Measurements from ENCODE around the gene MCM3AP.

The MCM3AP gene

DNA sequence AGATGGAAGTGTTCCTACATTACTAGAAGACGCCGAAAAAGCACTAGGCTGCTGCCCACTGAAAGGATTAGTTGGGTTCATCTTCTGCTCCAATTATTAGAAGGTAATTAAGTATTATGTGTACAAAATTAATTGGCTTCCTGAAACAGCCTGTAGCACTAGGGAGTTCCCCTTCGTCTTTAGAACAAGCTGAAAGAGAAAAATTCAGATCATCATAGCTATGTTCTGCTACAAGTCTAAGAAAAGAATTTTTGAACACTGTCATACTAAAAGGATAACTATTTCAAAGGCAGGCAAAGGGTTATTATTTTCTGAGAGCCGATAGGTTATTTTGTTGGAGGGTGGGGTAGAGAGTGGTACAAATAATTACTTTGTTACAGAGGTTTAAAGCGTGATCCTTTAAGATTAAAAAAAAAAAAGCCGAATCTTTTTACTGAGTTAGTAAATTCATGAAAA lies at the start of gene MCM3AP:
TSS of gene MCM3AP (minus strand) at position 406 of the 456 bp plus-strand sequence. CDS start at position 81, 325 bp downstream.
- no peak for DNase-seq

DNA sequence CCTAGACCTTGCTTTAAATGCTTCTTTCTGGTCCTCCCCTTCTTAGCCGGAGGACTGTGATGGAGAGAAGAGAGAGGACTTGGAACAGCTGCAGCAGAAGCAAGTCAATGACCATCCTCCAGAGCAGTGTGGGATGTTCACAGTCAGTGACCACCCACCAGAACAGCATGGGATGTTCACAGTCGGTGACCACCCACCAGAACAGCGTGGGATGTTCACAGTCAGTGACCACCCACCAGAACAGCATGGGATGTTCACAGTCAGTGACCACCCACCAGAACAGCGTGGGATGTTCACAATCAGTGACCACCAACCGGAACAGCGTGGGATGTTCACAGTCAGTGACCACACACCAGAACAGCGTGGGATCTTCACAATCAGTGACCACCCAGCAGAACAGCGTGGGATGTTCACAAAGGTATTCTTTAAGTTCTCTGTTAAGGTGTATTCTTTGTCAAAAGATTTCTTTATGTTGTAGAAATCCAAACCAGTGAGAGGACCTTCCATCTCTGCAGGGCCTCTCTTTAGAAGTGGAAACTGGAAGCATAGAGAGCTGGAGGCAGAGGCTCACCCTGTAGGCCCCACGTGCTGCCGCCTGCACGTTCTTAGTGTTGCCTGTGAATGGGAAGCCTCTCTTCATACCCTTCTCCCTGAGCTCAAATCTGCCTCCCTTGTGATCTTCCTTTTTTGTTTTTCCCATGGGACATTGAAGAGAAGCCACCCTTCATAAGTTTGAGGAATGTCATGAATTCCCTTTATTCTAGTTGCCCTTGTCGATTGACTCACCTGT lies 49.1 kb upstream of the MCM3AP start:
- DNase-seq, result peak in 1 of 51 donors; percentile 41

DNA sequence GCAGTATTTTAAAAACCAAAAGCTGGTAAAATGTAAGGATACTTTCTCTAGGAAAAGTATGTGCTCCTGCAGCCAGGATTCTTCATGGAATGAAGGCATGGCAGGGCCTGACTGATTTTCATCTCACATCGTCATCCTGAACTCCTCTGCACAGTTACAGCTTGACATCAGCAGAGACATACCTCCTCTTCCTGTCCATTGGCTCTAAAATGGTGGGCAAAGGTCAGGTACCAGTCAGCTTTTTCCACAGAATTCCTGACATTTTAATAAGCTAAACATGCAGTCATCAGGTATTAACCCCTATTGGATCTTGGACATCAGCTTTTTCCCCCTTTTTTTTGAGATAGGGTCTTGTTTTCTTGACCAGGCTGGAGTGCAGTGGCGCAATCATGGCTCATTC lies 44.4 kb upstream of the MCM3AP start:
- DNase-seq, result no peak

DNA sequence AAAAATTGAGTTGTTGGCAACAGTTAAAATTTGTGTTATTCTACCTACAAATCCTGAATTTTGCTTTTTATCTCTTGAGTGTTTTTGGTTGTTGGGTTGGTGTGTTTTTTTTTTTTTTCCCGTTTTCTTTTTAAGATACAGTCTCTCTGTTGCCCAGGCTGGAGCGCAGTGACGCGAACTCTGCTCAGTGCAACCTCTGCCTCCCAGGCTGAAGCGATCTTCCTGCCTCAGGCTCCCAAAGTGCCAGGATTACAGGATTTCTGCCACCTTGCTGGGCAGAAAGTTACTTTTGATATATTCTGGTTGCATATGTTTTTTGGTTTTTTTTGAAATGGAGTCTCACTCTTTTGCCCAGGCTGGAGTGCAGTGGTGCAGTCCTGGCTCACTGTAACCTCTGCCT lies 42.7 kb upstream of the MCM3AP start:
- DNase-seq, result no peak

DNA sequence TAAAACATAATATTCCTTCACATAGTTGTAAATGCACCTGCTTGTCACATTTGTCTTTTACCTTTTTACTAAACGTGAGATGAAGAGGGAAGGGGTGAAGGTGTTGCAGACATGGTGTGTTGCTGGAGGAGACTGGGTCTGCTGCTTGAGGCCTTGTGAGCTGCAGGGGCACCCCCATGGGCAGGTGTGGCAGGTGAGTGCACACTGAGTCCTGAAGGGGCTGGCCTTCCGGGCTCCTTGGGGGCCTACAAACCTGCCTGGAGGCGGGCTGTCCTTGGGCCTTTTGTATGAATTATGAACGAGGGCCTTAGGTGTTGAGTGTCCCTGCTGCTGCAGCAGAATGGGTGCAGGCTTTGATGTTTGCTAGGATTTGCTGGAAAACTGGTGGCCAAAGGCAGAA lies 42.3 kb upstream of the MCM3AP start:
- no peak for DNase-seq

DNA sequence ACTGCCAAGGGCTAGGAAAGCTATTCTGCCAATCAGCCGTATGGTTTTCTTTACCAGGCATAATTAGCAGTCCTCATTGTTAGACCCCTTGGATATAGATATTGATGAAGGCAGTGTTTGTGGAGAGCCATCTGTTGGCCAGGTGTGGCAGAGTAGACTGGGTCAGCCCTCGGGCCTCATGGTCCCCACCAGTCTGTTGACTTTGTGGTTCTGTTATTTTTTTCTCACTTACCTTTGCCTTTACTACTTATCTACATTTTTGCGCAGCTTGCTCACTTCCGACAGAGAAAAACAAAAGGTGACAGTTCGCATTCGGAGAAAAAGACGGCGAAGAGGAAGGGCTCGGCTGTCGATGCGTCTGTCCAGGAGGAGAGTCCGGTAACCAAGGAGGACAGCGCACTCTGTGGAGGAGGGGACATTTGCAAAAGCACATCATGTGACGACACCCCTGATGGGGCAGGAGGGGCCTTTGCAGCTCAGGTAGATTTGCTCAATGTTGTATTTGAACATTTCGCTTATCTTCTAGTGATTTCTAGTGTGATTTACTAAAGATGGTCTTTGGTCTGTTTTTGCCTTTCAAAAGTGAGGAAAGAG lies 40.8 kb upstream of the MCM3AP start:
- no peak for DNase-seq

DNA sequence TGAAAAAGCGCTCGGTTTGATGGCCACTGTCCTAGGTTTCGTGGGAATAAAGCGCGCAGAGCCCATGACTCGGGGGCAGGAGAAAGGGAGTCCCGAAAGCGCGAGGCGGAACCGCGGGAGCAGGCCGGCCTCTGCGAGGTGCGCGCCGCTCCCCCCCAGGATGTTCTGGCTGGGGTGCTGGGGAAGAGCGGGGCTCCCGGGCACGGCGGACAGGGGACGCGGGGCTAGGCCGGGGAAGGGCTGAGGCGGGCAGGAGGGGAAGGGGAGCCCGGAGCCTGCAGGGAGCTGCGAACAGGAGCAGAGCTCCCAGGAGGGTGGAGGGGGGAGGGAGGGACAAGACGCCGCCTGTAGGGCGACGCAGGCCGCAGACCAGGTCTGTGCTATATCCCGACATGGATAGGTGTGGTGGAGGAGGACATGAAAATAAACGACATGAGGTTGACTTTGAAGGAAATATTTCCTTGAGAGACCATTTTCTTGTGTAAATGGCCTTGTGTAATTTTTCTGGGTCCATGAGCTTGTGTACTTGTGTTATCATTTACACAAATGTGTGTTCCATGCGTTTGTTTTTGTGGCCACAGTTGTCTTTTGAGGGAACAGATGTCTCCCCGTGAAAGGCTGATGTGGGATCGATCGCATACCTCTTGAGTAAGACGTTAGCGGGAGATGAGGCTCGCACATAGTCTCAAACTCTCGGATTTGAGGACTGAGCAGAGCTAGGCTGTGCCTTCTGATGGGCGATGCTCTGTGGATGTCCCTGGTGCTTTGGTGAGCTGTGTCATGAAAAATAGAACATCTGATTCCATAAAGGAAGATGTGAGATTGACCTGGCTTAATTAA lies 39.9 kb upstream of the MCM3AP start:
- DNase-seq, result peak in 26 of 51 donors; percentile 10 to 57 (median 35)

DNA sequence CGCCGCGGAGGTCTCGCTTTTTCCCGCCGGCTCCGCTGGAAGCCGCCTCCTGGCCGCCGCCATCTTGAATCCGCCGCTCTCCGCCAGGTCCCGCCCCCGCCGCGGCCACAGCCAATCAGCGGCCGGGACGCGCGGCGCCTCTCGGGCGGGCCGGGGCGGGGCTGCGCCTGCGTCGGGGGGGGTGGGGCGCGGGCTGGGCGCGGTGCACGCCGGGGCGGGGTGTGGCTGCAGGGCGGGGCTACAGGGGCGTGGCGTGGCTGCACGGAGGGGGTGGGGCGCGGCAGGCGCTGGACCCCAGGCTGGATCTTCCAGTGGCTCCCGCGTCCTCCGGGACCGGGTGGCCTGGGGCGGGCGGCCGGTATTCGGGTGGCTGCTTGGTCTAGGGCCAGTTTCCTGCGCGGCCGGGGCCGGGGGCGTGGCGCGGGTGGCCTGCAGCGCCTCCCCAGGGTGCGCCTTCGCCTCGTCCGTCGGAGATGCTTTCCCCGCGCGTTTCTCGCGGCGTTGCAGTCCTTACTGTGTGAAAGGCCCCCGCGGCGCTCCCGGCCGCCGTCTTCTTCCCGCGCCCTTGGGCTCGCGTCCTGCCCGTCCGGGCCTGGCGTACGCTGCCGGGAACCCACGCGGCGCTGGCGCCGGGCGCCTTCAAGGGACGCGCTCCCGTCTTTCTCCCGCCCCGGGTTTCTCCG lies 39.1 kb upstream of the MCM3AP start:
- DNase-seq, result peak; percentile 27 to 93 (median 78)

DNA sequence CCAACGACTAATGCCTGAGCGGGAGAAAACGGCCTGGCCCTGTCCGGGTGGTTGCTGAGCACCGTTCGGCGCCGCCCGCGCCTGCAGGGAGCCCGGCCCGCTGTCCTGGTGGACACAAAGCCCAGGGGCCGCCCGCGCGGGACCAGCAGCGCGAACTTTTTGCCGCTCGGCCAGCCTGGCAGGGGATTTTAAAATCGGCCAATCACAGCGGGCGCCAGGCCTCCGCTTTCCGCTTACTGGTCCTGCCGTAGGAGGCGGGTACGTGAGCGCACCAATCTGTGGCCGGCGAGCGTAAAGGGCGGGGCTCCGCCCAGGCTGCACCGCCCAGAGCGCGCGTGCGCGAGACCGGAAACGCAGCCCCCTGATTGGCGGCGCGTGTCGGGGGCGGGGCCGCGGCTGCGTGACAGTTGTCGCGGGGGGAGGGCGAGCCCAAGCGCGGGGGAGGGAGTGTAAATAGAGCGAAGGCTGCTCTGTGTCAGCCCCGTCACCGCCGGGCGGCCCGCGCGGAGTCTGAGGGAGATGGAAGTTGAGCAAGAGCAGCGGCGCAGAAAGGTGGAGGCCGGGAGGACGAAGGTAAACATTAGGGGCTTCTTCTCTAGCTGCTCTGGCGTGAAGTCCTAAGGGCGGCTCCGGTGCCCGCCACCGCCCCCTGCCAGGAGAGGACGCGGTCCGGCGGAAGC lies 38.4 kb upstream of the MCM3AP start, which contains the start of the genes C21orf58 and PCNT:
TSS of gene C21orf58 (minus strand) at position 161 of the 680 bp plus-strand sequence. CDS start 1,132 bp downstream, outside the sequence.
TSS of gene PCNT (plus strand) at position 447 of the 680 bp plus-strand sequence. CDS start at position 520, 73 bp downstream.
- DNase-seq, result peak; percentile 67 to 98 (median 95)

DNA sequence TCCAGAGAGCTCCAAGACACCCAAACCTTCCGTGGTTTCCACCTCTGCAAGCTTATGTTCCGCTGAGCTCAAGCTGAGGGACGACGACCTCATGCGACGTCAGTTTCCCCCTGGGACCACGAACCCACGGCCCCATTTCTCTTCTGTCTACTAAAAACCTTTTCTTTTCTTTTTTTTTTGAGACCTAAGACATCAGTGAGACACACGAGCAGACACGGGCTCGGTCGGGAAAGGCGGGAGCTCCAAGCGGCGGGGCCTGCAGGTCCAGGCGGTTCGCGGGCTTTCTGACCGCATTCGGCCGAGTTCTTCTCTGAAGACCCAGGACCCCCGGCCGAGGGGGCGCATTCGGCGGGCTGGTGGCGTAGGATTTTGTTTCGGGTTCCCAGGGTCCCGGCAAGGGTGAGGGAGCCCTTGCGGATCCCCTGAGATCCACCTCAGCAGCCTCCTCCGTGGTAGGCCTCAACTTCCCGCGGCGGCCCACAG lies 37.9 kb upstream of the MCM3AP start:
- peak in 5 of 51 donors; percentile 28 to 74 (median 56) for DNase-seq

DNA sequence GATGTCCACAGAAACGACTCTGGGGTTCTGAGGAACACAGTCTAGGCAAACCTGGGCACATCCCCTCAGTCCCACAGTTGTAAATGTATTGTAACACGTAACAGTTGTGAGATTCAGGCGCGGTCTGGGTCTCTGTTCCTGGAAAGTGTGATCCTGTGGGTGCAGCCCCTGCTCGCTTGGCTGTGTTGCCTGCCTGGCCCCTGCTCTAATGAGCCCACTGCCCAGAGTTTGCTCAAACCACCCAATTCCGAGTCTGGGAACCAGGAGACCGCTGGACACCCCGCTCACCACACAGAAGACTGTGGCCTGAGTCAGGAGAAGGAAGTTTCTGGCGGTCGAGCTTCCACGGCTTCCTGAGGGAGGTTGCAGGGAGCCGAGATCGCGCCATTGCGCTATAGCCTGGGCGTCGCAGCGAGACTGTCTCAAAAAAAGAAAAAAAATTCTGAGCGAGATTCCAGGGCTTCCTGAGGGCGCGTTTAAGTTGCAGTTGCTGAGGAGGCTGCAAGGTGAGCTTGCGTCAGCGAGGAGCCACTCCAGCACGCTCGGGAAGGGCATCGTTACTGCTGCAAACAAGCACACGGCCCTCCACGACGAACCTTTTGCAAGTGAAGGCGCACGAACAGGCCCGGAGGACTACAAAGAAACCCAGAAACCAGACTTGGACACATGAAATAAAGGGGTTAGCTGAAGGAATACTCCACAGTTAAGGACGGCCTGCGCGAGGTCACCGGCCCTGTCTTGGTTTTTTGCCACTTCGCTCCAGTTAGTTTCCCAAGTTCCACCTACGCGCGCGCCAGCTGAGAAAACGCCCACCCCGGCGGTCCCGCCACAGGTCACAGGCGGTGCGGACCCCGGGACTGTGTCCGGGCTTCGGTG lies 37.2 kb upstream of the MCM3AP start:
- DNase-seq, result no peak

DNA sequence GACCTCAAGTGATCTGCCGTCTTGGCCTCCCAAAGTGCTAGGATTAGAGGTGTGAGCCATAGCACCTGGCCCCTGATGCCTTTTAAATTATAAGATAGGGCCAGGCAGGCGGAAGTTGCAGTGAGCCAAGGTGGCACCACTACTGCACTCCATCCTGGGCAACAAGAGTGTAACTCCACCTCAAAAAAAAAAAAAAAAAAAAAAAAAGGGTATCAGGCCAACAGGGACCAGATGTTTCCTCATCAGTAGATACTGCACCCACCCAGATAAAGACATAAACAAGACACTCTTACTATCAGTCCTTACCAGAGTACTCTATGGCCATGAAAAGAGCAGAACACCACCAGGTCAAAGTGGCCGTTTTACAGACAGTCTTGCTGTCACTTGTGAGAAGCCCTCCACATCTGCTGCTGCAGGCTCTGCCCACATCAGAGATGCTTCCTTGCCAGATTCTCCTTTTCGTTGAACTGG lies 35.0 kb upstream of the MCM3AP start:
- no peak for DNase-seq

DNA sequence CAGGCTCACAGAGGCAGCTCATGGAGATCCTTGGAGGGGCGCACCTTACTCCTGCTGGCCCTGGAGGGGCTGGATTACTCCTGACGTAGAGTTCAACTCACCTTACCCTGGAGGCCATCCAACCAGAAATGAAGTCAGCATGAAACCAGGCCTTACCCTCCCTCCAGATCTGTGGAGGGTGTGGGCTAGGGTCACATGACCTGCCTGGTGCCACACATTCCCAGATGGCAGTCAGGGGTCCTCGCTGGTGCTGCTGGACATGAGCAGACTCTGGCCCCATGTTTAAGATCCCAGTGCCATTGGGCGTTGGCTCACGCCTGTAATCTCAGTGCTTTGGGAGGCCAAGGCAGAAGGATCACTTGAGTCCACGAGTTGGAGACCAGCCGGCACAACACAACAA lies 33.8 kb upstream of the MCM3AP start:
- no peak for DNase-seq

DNA sequence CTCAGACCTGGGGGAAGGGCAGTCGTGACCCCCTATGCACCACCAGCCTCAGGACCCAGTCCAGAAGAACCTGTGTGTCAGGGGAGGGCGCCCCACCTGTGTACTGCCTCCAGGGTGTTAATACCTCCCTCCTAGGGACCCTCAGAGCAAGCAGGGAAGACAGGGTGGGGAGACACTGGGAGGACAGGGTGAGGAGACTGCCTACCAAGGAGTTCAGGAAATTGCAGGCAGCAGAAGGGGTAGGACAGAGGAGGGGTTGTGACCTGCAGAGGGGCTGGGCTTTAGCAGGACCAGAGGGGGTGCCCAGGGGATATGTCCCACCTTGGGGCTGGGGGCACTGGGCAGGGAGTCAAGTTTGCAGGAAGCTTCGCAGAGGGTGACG lies 33.0 kb upstream of the MCM3AP start:
- no peak for DNase-seq

DNA sequence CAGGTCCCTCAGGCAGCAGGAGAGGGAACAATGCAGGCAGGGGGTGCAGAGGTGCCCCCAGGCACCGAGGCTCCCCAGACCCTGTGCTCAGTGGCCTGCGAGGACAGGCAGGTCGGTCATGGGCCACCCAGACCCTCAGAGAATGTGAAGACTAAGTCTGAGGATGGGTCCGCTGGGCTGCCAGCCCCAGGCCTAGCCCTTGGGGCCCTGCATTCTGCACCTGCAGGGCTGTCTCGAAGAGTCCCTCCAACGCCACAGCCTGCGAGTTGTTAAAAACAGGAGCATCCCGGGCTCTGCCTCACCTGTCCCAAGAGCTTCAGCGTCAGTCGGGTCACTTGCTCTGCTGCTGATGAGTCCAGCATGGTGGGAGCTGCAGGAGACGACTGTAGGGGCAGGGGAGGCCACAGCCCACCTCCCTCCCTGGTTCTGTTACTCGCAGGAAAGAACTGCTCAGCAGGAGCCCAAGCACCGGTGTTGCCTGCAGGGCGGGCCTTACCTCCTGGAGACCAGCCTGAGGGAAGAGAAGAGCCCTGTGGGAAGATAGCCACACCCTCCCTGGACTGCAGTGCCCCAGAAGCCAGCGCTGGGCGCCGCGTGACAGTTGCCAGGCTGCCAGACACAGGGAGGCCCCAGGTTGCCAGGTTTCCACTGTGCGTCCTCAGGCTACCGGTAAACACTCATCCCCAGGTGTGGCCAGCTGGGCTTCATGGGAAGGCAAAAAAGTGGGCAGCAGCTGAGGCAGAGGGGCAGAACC lies 32.5 kb upstream of the MCM3AP start:
- peak in 1 of 51 donors; percentile 26 for DNase-seq

DNA sequence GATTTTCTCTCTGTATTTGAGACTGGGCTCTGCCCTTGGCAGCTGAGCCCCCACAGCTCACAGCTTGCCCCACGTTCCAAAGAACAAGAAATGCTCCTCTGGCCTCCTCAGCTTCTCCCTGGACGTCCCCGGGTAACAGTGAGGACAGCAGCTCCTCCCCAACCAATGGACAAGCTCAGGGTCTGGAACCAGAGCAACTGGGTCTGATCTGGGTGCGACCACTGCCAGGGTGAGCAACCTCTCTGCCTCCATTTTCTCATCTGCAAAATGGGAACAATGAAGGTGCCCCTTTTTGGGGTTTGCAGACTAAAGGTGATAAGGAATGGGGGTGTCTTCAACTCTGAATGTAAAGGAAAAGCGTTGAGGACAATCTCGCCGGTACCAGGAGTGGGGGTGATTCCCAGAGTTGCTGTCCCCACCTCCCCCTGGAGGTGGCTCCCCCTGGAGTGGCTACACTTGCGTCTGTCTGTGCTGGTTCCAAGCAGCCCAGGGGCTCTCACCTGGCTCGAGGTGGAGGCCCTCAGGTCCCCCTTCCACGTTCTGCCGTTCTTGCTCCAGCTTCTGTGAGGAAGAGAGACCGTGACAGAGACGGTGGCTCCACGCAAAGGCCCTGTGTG lies 31.4 kb upstream of the MCM3AP start:
- DNase-seq, result no peak

DNA sequence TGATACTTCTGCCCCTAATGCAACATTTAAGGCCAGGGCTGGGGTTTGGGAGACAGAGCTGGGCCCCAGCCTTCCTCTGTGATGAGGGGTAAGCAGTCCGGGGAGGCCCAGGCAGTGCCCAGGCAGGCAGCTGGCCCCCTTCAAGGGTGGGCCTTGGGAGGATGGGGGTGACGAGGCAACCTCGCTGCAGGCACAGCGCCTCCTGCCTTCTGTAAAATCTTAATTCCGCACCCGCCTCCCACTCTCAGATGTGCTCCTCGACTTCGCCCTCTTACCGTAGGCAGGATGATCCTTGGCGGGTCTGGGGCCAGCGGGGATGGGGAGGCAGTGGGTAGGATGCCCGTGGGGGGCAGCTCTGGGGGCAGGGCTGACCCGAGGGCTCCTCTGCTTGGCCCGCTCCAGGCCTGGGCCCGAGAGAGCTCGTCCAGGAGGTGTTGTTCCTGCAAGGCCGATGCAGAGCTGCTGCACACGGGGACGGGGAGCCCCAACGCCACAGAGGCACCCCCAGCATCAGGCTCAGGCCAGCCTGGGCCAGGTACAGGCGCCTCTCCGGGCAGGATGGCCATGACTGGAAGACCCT lies 29.1 kb upstream of the MCM3AP start:
- no peak for DNase-seq

DNA sequence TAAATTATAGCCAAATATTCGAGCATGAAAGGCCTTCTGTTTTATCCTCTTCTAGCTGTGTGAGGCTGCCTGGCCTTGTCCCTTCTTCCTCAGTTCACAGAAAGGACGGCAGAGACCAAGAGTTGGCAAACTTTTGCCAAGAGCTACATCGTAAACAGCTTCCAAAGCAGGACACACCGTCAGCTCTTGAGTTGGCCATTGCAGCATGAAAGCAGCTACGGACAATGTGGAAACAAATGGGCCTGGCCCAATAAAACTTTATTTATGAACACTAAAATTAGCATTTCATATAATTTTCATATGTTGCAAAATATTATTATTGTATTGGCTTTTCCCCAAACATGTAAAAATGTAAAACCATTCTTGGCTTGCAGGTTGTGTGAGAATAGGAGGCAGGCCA lies 27.5 kb upstream of the MCM3AP start:
- no peak for DNase-seq

Measured in hypothalamus (tissue), 51 donors.